B cell (primary cell): ENCODE results near the gene MAP3K7CL.

Experiments used
- CTCF ChIP-seq: fragments of 200-600 bp; IDR thresholded peaks from one replicate; pipeline ENCODE4 v1.8.0; 2022; ENCODE audit warnings: antibody characterized with exemption, mild to moderate bottlenecking
- EZH2 ChIP-seq: IDR thresholded peaks from 2 replicates; pipeline ENCODE4 v1.6.1; 2012; ENCODE audit warnings: borderline replicate concordance, low read depth, mild to moderate bottlenecking, moderate library complexity, low read length; ENCODE audit not compliant: insufficient read depth, poor library complexity, severe bottlenecking

- TF ChIP-seq EZH2 (no peak), CTCF (no peak)
Observed at GRCh38 chr21:29211205-29211604, 80.8 kb downstream of the MAP3K7CL start.
